GM12878 (cell line): ENCODE measurements around the gene LMAN1L. TPM values are rescaled to one million over a fixed set of nuclear protein-coding genes. Genes with fewer than 3 reads are reported as not detected.

Source experiments
- ATAC-seq: fragments of 200-7000 bp; cut with Tn5 transposase; 3 replicates; pipeline ENCODE4 v1.9.1; 2020; ENCODE audit warnings: mild to moderate bottlenecking, moderate library complexity
- BruUV-seq: library from RNA; stranded (reverse); fragments of 400-500 nt; replicated peaks from 2 replicates; lab custom pipeline; 2021; lab: Mats Ljungman, UMichigan
- CTCF ChIA-PET: fragments of 300-600 bp; sonication (Branson Sonifier 250); formaldehyde crosslinking; extraction: SDS; loops from one replicate; lab custom pipeline; 2021; ENCODE audit warnings: inconsistent platforms; lab: Yijun Ruan, JAX
- POLR2A ChIA-PET: fragments of 350-600 bp; formaldehyde crosslinking; extraction: SDS; loops from one replicate; lab custom pipeline; 2021; ENCODE audit warnings: inconsistent platforms; lab: Charles Lee
- RAD21 ChIA-PET: fragments of 300-600 bp; sonication (Branson Sonifier 250); formaldehyde crosslinking; loops from one replicate; lab custom pipeline; 2023; ENCODE audit warnings: antibody characterized with exemption; ENCODE audit not compliant: unreplicated experiment; lab: Charles Lee
- SMC1A ChIA-PET: fragments of 300-600 bp; sonication (Branson Sonifier 250); formaldehyde crosslinking; loops from one replicate; lab custom pipeline; 2023; ENCODE audit not compliant: unreplicated experiment, uncharacterized antibody; lab: Charles Lee
- DNase-seq: peaks from one replicate; pipeline ENCODE4 v3.0.0-alpha.2; 2011; ENCODE audit warnings: low read depth, low spot score
- FAIRE-seq: peaks from 3 replicates; lab custom pipeline; 2011; peaks lifted over from hg19 to GRCh38; lab: Jason Lieb, UNC
- H2AFZ ChIP-seq: 2 replicates; pipeline ENCODE4 v1.6.0; 2011; ENCODE audit warnings: low read depth, low read length, control low read depth; ENCODE audit not compliant: control insufficient read depth
- H3K27ac ChIP-seq: 2 replicates; pipeline ENCODE4 v1.5.1; 2011; ENCODE audit warnings: control low read depth; ENCODE audit not compliant: control insufficient read depth, insufficient read depth
- H3K27me3 ChIP-seq, 2 experiments: replicated peaks in 1 of 2; 2 replicates each; pipeline versions ENCODE4 v1.6.0 to v1.6.1; 2011; ENCODE audit warnings: low read length in 1 of 2; ENCODE audit not compliant: control insufficient read depth in 2 of 2, insufficient read depth in 2 of 2
- H3K36me3 ChIP-seq, 2 experiments: 2 replicates each; pipeline ENCODE4 v1.5.1; 2011; ENCODE audit warnings: low read length in 1 of 2; ENCODE audit not compliant: control insufficient read depth in 2 of 2, insufficient read depth in 2 of 2
- H3K4me1 ChIP-seq: 2 replicates; pipeline ENCODE4 v1.6.1; 2011; ENCODE audit warnings: mild to moderate bottlenecking, low read length, moderate library complexity, mixed read lengths; ENCODE audit not compliant: control insufficient read depth, insufficient read depth
- H3K4me2 ChIP-seq: 2 replicates; pipeline ENCODE4 v1.6.0; 2011; ENCODE audit warnings: control low read depth; ENCODE audit not compliant: control insufficient read depth, insufficient read depth
- H3K4me3 ChIP-seq: fragments of 200-600 bp; sonication (generic); 2 replicates; pipeline ENCODE4 v1.5.1; 2016
- H3K79me2 ChIP-seq: 2 replicates; pipeline ENCODE4 v1.6.0; 2011; ENCODE audit warnings: low read length; ENCODE audit not compliant: control insufficient read depth, insufficient read depth
- H3K9ac ChIP-seq: 2 replicates; pipeline ENCODE4 v1.8.0; 2011; ENCODE audit warnings: low read length, control low read depth, mixed read lengths; ENCODE audit not compliant: control insufficient read depth, insufficient read depth
- H3K9me3 ChIP-seq: replicated peaks from 3 replicates; pipeline ENCODE4 v1.5.1; 2011; ENCODE audit warnings: mild to moderate bottlenecking, low read length; ENCODE audit not compliant: control insufficient read depth, insufficient read depth
- H4K20me1 ChIP-seq: 2 replicates; pipeline ENCODE4 v1.6.0; 2011; ENCODE audit not compliant: control insufficient read depth, insufficient read depth
- IKZF1 ChIP-seq: fragments of 450-650 bp; conservative IDR thresholded peaks from 2 replicates; pipeline ENCODE4 v1.6.1; 2017; ENCODE audit warnings: antibody characterized with exemption, mild to moderate bottlenecking
- IKZF2 ChIP-seq, 2 experiments: fragments of 450-650 bp; IDR thresholded peaks; 2 replicates each; pipeline ENCODE4 v1.6.1; 2017; ENCODE audit warnings: mild to moderate bottlenecking in 2 of 2, moderate library complexity in 2 of 2
- MXI1 ChIP-seq: fragments of 150-350 bp; IDR thresholded peaks from 2 replicates; pipeline ENCODE4 v1.6.1; 2011; ENCODE audit warnings: low read depth, mild to moderate bottlenecking, inconsistent platforms, low read length, improper control_type of control experiment
- SPI1 ChIP-seq: IDR thresholded peaks from 2 replicates; pipeline ENCODE4 v1.6.1; 2011; ENCODE audit warnings: low read depth, mild to moderate bottlenecking, low read length, moderate library complexity, borderline replicate concordance; ENCODE audit not compliant: insufficient read depth
- WGBS: methylation state at CpG from one replicate; pipeline ENCODE4 v1.1.6; 2016; ENCODE audit warnings: low lambda C conversion rate; ENCODE audit not compliant: insufficient replicate concordance, insufficient coverage; ENCODE audit errors: missing lambda C conversion rate; 5-methylcytosine and 5-hydroxymethylcytosine counted together
- in situ Hi-C: fragments of 300-500 bp; cut with MboI; formaldehyde crosslinking; loops from 9 replicates; pipeline ENCODE4 v1.14.3; 2018; ENCODE audit warnings: mixed read lengths
- intact Hi-C: fragments of 100-400 bp; cut with micrococcal nuclease; formaldehyde crosslinking; loops from one replicate; pipeline ENCODE4 v1.14.2; 2022; ENCODE audit not compliant: unreplicated experiment
- polyA plus RNA-seq, 11 experiments: library from polyadenylated mRNA; depleted of rRNA in 4 of 11; unstranded in 6 of 11; stranded (reverse) in 5 of 11; fragments of >200 nt; fragmentation: Nextera tagmentation in 4 of 11; fragmentation: Illumina TruSeq in 1 of 11; extraction: Ambion mirVana in 4 of 11; extraction: Trizol in 1 of 11; gene quantifications; 1 replicate in 1 of 11; 2 replicates in 10 of 11; pipeline versions ENCODE4 v1.2.1 to v1.2.3, GENCODE V29; 2011 to 2016; ENCODE audit warnings: inconsistent platforms in 2 of 11, missing spikeins in 2 of 11, low read depth in 1 of 11
- total RNA-seq, 4 experiments: library from RNA; depleted of rRNA in 3 of 4; stranded (reverse); fragments of >200 nt in 3 of 4; fragmentation: Illumina TruSeq in 1 of 4; extraction: Trizol in 1 of 4; gene quantifications; 2 replicates each; pipeline versions ENCODE4 v1.2.1 to v1.2.3, GENCODE V29; 2013 to 2021
- TF ChIP-seq, protein P1 (sequence below): fragments of 150-350 bp; IDR thresholded peaks from 2 replicates; pipeline ENCODE4 v1.6.1; 2016; ENCODE audit warnings: low read depth, low read length

Gene LMAN1L
- total and polyA plus RNA-seq, 10 of the 15 experiments (the other 5 are each of a cell fraction or from before 2014, with no cell fraction given), result not detected

DNA sequence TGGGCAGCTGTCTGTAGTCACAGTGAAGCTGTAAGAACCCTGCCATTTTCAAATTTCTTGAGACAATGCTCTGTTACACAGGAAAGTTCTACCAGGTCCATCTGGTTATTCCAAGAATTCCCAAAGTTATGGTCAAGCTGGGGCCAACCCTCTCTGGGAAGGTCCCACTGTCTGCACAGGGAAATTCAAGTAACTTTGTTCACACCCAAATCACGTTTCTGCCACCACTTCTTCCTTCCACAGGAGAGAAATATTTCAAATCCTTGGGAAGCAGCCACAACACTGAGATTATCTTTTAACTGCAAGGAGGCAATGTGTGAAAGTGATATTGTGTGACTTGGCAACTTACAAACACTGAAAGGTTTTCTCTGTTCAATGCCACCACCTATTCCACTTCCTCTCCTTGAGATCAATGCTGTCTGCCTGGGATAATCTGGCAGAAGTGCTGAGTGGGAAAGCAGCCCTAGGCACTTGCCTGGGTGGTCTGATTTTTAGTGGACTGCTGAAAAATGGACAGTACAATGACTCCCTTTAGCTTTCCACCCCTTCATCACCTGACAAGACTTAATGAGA lies 54.9 kb downstream of the LMAN1L start:
- TF ChIP-seq, protein P1, sequence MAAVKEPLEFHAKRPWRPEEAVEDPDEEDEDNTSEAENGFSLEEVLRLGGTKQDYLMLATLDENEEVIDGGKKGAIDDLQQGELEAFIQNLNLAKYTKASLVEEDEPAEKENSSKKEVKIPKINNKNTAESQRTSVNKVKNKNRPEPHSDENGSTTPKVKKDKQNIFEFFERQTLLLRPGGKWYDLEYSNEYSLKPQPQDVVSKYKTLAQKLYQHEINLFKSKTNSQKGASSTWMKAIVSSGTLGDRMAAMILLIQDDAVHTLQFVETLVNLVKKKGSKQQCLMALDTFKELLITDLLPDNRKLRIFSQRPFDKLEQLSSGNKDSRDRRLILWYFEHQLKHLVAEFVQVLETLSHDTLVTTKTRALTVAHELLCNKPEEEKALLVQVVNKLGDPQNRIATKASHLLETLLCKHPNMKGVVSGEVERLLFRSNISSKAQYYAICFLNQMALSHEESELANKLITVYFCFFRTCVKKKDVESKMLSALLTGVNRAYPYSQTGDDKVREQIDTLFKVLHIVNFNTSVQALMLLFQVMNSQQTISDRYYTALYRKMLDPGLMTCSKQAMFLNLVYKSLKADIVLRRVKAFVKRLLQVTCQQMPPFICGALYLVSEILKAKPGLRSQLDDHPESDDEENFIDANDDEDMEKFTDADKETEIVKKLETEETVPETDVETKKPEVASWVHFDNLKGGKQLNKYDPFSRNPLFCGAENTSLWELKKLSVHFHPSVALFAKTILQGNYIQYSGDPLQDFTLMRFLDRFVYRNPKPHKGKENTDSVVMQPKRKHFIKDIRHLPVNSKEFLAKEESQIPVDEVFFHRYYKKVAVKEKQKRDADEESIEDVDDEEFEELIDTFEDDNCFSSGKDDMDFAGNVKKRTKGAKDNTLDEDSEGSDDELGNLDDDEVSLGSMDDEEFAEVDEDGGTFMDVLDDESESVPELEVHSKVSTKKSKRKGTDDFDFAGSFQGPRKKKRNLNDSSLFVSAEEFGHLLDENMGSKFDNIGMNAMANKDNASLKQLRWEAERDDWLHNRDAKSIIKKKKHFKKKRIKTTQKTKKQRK, result no peak
- TF ChIP-seq SPI1, result peak; percentile 53; the same call in 1 of the 2 replicates
- 0 out of 4 replicates have a peak, but pooled peaks of 1 of the 2 experiments have one; percentile 31 for TF ChIP-seq IKZF2 (IDR thresholded peaks at IDR 0.05)
- no peak for TF ChIP-seq MXI1
- TF ChIP-seq IKZF1, result peak; percentile 16; the same call in 1 of the 2 replicates
- H3K79me2 ChIP-seq, result peaks cover 75% of the 10 kb centered on the region
- WGBS, result 35% methylated on average over 1 of the region's 1 CpG
- ChIA-PET RAD21 (interaction anchor here (1.2 to 4.8 kb wide), 3 partner anchors 8 to 97 kb away, joined by 3 to 57 read pairs (median 5); no protein-coding TSS in a partner anchor), POLR2A (interaction anchor here (1.9 to 5.2 kb wide), 2 partner anchors 9 to 24 kb away, joined by 5 to 80 read pairs; partner anchors contain the start of gene ULK3), CTCF (interaction anchor here (1.0 to 11.2 kb wide), 3 partner anchors 9 to 87 kb away, joined by 3 to 129 read pairs (median 7); no protein-coding TSS in a partner anchor), SMC1A (interaction anchor here (0.9 to 6.5 kb wide), 5 partner anchors 9 to 39 kb away, joined by 4 to 120 read pairs (median 52); partner anchors contain the start of gene FAM219B)
- in situ Hi-C loops (no loop called here), intact Hi-C loops (no loop called here)
- ATAC-seq, result no peak
- no peak for DNase-seq
- H3K36me3 ChIP-seq, result peaks cover 2 to 19% of the 10 kb centered on the region in 2 experiments; a peak in 3 of 4 replicates
- peak overlapping the region; percentile 51 for H3K27ac ChIP-seq
- BruUV-seq, result TSS peak; percentile 3
- no peaks in the 10 kb centered on the region for H4K20me1 ChIP-seq
- H3K4me2 ChIP-seq, result peak overlapping the region; percentile 74
- peaks cover 34% of the 10 kb centered on the region for H3K4me1 ChIP-seq
- no peak for FAIRE-seq
- H3K4me3 ChIP-seq, result peak overlapping the region; percentile 53; the same call in 1 of the 2 replicates
- peaks cover 12% of the 10 kb centered on the region for H3K9me3 ChIP-seq
- H3K27me3 ChIP-seq, result no peaks in the 10 kb centered on the region
- H3K9ac ChIP-seq, result no peak overlapping the region
- H2AFZ ChIP-seq, result no peak overlapping the region
